HEK293T (cell line): Measurements from ENCODE around the gene BUB3.
A peak's percentile ranks its signal among the peaks of the same experiment; 100 is the strongest.

ENCODE experiments used
- CTCF ChIA-PET: fragments of 350-600 bp; formaldehyde crosslinking; extraction: SDS; loops from one replicate; lab custom pipeline; 2021; ENCODE audit warnings: antibody characterized with exemption, inconsistent platforms; lab: Yijun Ruan, JAX
- POLR2A ChIA-PET: fragments of 350-600 bp; formaldehyde crosslinking; extraction: SDS; loops from one replicate; lab custom pipeline; 2020; ENCODE audit warnings: antibody characterized with exemption, inconsistent platforms; lab: Yijun Ruan, JAX
- DNase-seq: peaks from one replicate; pipeline ENCODE4 v3.0.0; 2012; ENCODE audit warnings: mixed read lengths; ENCODE audit errors: extremely low spot score
- ARNT ChIP-seq: fragments of 450-650 bp; IDR thresholded peaks from 2 replicates; pipeline ENCODE4 v1.6.1; 2017; ENCODE audit warnings: mild to moderate bottlenecking
- BHLHE40 ChIP-seq: fragments of 450-650 bp; IDR thresholded peaks from 2 replicates; pipeline ENCODE4 v1.6.1; 2016; ENCODE audit warnings: mild to moderate bottlenecking, moderate library complexity, borderline replicate concordance
- CTBP1 ChIP-seq: fragments of 450-650 bp; IDR thresholded peaks from 2 replicates; pipeline ENCODE4 v1.6.1; 2016; ENCODE audit warnings: borderline replicate concordance
- ELF4 ChIP-seq: fragments of 450-650 bp; IDR thresholded peaks from 2 replicates; pipeline ENCODE4 v1.6.1; 2017; ENCODE audit warnings: antibody characterized with exemption
- FOXA1 ChIP-seq: fragments of 450-650 bp; IDR thresholded peaks from 2 replicates; pipeline ENCODE4 v1.6.1; 2016; ENCODE audit warnings: mild to moderate bottlenecking
- FOXK2 ChIP-seq: fragments of 450-650 bp; IDR thresholded peaks from 2 replicates; pipeline ENCODE4 v1.6.1; 2016; ENCODE audit warnings: mild to moderate bottlenecking
- FOXM1 ChIP-seq: fragments of 450-650 bp; IDR thresholded peaks from 2 replicates; pipeline ENCODE4 v1.6.1; 2017; ENCODE audit warnings: mild to moderate bottlenecking, borderline replicate concordance
- HDGF ChIP-seq: fragments of 450-650 bp; IDR thresholded peaks from 2 replicates; pipeline ENCODE4 v1.6.1; 2017; ENCODE audit warnings: antibody characterized with exemption, borderline replicate concordance
- L3MBTL2 ChIP-seq: fragments of 450-650 bp; conservative IDR thresholded peaks from 2 replicates; pipeline ENCODE4 v1.6.1; 2016; ENCODE audit warnings: mild to moderate bottlenecking
- LEF1 ChIP-seq: fragments of 450-650 bp; IDR thresholded peaks from 2 replicates; pipeline ENCODE4 v1.6.1; 2017; ENCODE audit warnings: mild to moderate bottlenecking, borderline replicate concordance
- NFRKB ChIP-seq: fragments of 450-650 bp; IDR thresholded peaks from 2 replicates; pipeline ENCODE4 v1.6.1; 2016; ENCODE audit warnings: mild to moderate bottlenecking, moderate library complexity
- PKNOX1 ChIP-seq: fragments of 450-650 bp; IDR thresholded peaks from 2 replicates; pipeline ENCODE4 v1.6.1; 2016
- SP1 ChIP-seq: fragments of 450-650 bp; IDR thresholded peaks from 2 replicates; pipeline ENCODE4 v1.6.1; 2017
- SUZ12 ChIP-seq: fragments of 450-650 bp; IDR thresholded peaks from 2 replicates; pipeline ENCODE4 v1.6.1; 2016; ENCODE audit warnings: mild to moderate bottlenecking
- TARDBP ChIP-seq: fragments of 450-650 bp; IDR thresholded peaks from 2 replicates; pipeline ENCODE4 v1.6.1; 2016
- ZNF384 ChIP-seq: fragments of 450-650 bp; IDR thresholded peaks from 2 replicates; pipeline ENCODE4 v1.6.1; 2016

Gene BUB3

GRCh38 chr10:123145542-123146012, 8.6 kb upstream of the BUB3 start:
- no peak for DNase-seq
- TF ChIP-seq ARNT = no peak
- TF ChIP-seq FOXK2 = no peak
- TF ChIP-seq FOXA1 = no peak
- no peak for TF ChIP-seq TARDBP
- no peak for TF ChIP-seq HDGF
- no peak for TF ChIP-seq FOXM1
- TF ChIP-seq LEF1 = no peak
- TF ChIP-seq L3MBTL2 = no peak
- no peak for TF ChIP-seq CTBP1
- TF ChIP-seq BHLHE40 = no peak
- TF ChIP-seq SUZ12 = no peak
- no peak for TF ChIP-seq ZNF384
- TF ChIP-seq PKNOX1 = no peak
- no peak for TF ChIP-seq SP1
- TF ChIP-seq NFRKB = no peak
- TF ChIP-seq ELF4 = no peak
- ChIA-PET CTCF (no interaction called here), POLR2A (interaction anchor here (3.5 kb wide), 1 partner anchor 9 kb away, joined by 22 read pairs; the partner anchor contains the start of gene BUB3)

- DNase-seq = no peak
- ChIA-PET POLR2A (interaction anchor here (3.5 kb wide), 1 partner anchor 8 kb away, joined by 22 read pairs; the partner anchor contains the start of gene BUB3), CTCF (no interaction called here)
- no peak for TF ChIP-seq TARDBP
- TF ChIP-seq NFRKB = no peak
These were observed 7.9 kb upstream of the BUB3 start for GRCh38 chr10:123146013-123146893.

- CTCF ChIA-PET = no interaction called here
- TF ChIP-seq BHLHE40 = no peak
- no peak for TF ChIP-seq LEF1
- no peak for TF ChIP-seq ELF4
- TF ChIP-seq CTBP1 = no peak
- TF ChIP-seq ZNF384 = no peak
- TF ChIP-seq PKNOX1 = no peak
- TF ChIP-seq SP1 = no peak
- TF ChIP-seq NFRKB = no peak
- TF ChIP-seq FOXM1 = no peak
- TF ChIP-seq HDGF = no peak
- TF ChIP-seq L3MBTL2 = no peak
- TF ChIP-seq FOXK2 = no peak
- DNase-seq = no peak
- POLR2A ChIA-PET = no interaction called here
These were observed 7.1 kb upstream of the BUB3 start for GRCh38 chr10:123146894-123147634.

- CTCF ChIA-PET = no interaction called here
- peak; percentile 48 for DNase-seq
- peak; percentile 68 for TF ChIP-seq L3MBTL2
- no peak for TF ChIP-seq FOXM1
- POLR2A ChIA-PET = no interaction called here
These were observed 6.4 kb upstream of the BUB3 start, which contains the start of gene HMX2 for GRCh38 chr10:123147635-123148413. TSS of gene HMX2 (plus strand) at chr10:123148136. CDS start at chr10:123148379, 243 bp downstream.

- TF ChIP-seq ARNT (no peak), ELF4 (no peak), TARDBP (no peak), LEF1 (no peak), FOXM1 (no peak), ZNF384 (no peak), FOXK2 (no peak), PKNOX1 (no peak), HDGF (no peak), CTBP1 (no peak), NFRKB (no peak), L3MBTL2 (no peak), BHLHE40 (no peak), SP1 (no peak), FOXA1 (no peak), SUZ12 (no peak)
- ChIA-PET POLR2A (no interaction called here), CTCF (no interaction called here)
- no peak for DNase-seq
These were observed 5.6 kb upstream of the BUB3 start for GRCh38 chr10:123148414-123149161.
